ENCODE data around the gene PKHD1.

The PKHD1 gene

GRCh38 chr6:52020945-52021570 lies 66.4 kb downstream of the PKHD1 start:
- Histone ChIP-seq H3K27ac (ENCODE audit: low read depth, low read length) (no peak overlapping the region), H2AFZ (ENCODE audit: insufficient read depth, low read length, poor library complexity) (no peak overlapping the region), H3K4me2 (ENCODE audit: low read length) (no peak overlapping the region), H3K27me3 (ENCODE audit: insufficient read depth, low read length) (no peaks in the 10 kb centered on the region), H3K18ac (ENCODE audit: low read length) (no peak overlapping the region), H3K4ac (ENCODE audit: low read depth, low read length) (no peak overlapping the region), H3K79me2 (ENCODE audit: control insufficient read depth, insufficient read depth, low read length, poor library complexity) (no peaks in the 10 kb centered on the region), H3K23ac (ENCODE audit: low read length) (no peak overlapping the region), H3K4me1 (ENCODE audit: control insufficient read depth in 1 of 2, insufficient read depth in 2 of 2, low read length in 2 of 2) (no peaks in the 10 kb centered on the region), H2BK120ac (ENCODE audit: insufficient read depth, low read length, poor library complexity) (no peak overlapping the region), H4K8ac (ENCODE audit: low read depth, low read length) (no peak overlapping the region), H3K79me1 (ENCODE audit: low read length) (no peaks in the 10 kb centered on the region), H2AK5ac (ENCODE audit: low read length) (no peak overlapping the region), H3K9me3 (ENCODE audit: insufficient read depth, low read depth, low read length) (no peaks in the 10 kb centered on the region), H2BK5ac (ENCODE audit: low read depth, low read length, poor library complexity) (no peak overlapping the region), H3K9ac (ENCODE audit: low read length) (no peak overlapping the region), H3K36me3 (ENCODE audit: control insufficient read depth in 1 of 2, insufficient read depth in 2 of 2, low read length in 2 of 2) (no peaks in the 10 kb centered on the region), H3K14ac (ENCODE audit: low read length) (no peak overlapping the region), H4K12ac (ENCODE audit: low read depth, low read length) (no peak overlapping the region), H4K91ac (ENCODE audit: low read depth, low read length) (no peak overlapping the region), H3K4me3 (ENCODE audit: low read depth, low read length) (no peak overlapping the region), H2BK12ac (ENCODE audit: low read length) (no peak overlapping the region)
- WGBS (ENCODE audit: extremely low coverage, insufficient coverage, insufficient read length) = no CpG with 5 or more reads among the region's 2 CpGs
- peak in 1 of 2 donors; percentile 67 for DNase-seq

GRCh38 chr6:52019881-52020280 lies 67.5 kb downstream of the PKHD1 start:
- H3K4me3 ChIP-seq (ENCODE audit: low read depth, low read length) = no peak overlapping the region

GRCh38 chr6:52019092-52019491 lies 68.3 kb downstream of the PKHD1 start:
- Histone ChIP-seq H3K18ac (ENCODE audit: low read length) (no peak overlapping the region), H3K9ac (ENCODE audit: low read length) (no peak overlapping the region), H3K4me1 (ENCODE audit: control insufficient read depth in 1 of 2, insufficient read depth in 2 of 2, low read length in 2 of 2) (no peaks in the 10 kb centered on the region), H3K79me1 (ENCODE audit: low read length) (no peaks in the 10 kb centered on the region), H2AK5ac (ENCODE audit: low read length) (no peak overlapping the region), H4K12ac (ENCODE audit: low read depth, low read length) (no peak overlapping the region), H3K4me3 (ENCODE audit: low read depth, low read length) (no peak overlapping the region), H3K4me2 (ENCODE audit: low read length) (no peak overlapping the region), H2BK120ac (ENCODE audit: insufficient read depth, low read length, poor library complexity) (no peak overlapping the region), H2BK12ac (ENCODE audit: low read length) (no peak overlapping the region), H4K8ac (ENCODE audit: low read depth, low read length) (no peak overlapping the region), H3K9me3 (ENCODE audit: insufficient read depth, low read depth, low read length) (no peaks in the 10 kb centered on the region), H3K36me3 (ENCODE audit: control insufficient read depth in 1 of 2, insufficient read depth in 2 of 2, low read length in 2 of 2) (no peaks in the 10 kb centered on the region), H3K23ac (ENCODE audit: low read length) (no peak overlapping the region), H3K14ac (ENCODE audit: low read length) (no peak overlapping the region), H2AFZ (ENCODE audit: insufficient read depth, low read length, poor library complexity) (no peak overlapping the region), H2BK5ac (ENCODE audit: low read depth, low read length, poor library complexity) (no peak overlapping the region), H3K79me2 (ENCODE audit: control insufficient read depth, insufficient read depth, low read length, poor library complexity) (no peaks in the 10 kb centered on the region), H3K27me3 (ENCODE audit: insufficient read depth, low read length) (no peaks in the 10 kb centered on the region), H4K91ac (ENCODE audit: low read depth, low read length) (no peak overlapping the region), H3K27ac (ENCODE audit: low read depth, low read length) (no peak overlapping the region), H3K4ac (ENCODE audit: low read depth, low read length) (no peak overlapping the region)
- no CpG with 5 or more reads among the region's 3 CpGs for WGBS (ENCODE audit: extremely low coverage, insufficient coverage, insufficient read length)
- DNase-seq = no peak

More at GRCh38 chr6:52019881-52020280, 67.5 kb downstream of the PKHD1 start:
- no peaks in the 10 kb centered on the region for H3K79me1 ChIP-seq (ENCODE audit: low read length)
- no peak overlapping the region for H3K27ac ChIP-seq (ENCODE audit: low read depth, low read length)
- H3K23ac ChIP-seq (ENCODE audit: low read length) = no peak overlapping the region
- no peak overlapping the region for H2BK5ac ChIP-seq (ENCODE audit: low read depth, low read length, poor library complexity)
- no peak overlapping the region for H4K8ac ChIP-seq (ENCODE audit: low read depth, low read length)
- H3K36me3 ChIP-seq (ENCODE audit: control insufficient read depth in 1 of 2, insufficient read depth in 2 of 2, low read length in 2 of 2) = no peaks in the 10 kb centered on the region
- no peak overlapping the region for H2BK120ac ChIP-seq (ENCODE audit: insufficient read depth, low read length, poor library complexity)
- no peak overlapping the region for H2AK5ac ChIP-seq (ENCODE audit: low read length)
- H3K9ac ChIP-seq (ENCODE audit: low read length) = no peak overlapping the region
- no peaks in the 10 kb centered on the region for H3K4me1 ChIP-seq (ENCODE audit: control insufficient read depth in 1 of 2, insufficient read depth in 2 of 2, low read length in 2 of 2)
- no peak overlapping the region for H4K91ac ChIP-seq (ENCODE audit: low read depth, low read length)
- no peak overlapping the region for H4K12ac ChIP-seq (ENCODE audit: low read depth, low read length)
- no peaks in the 10 kb centered on the region for H3K9me3 ChIP-seq (ENCODE audit: insufficient read depth, low read depth, low read length)
- H2AFZ ChIP-seq (ENCODE audit: insufficient read depth, low read length, poor library complexity) = no peak overlapping the region
- no peak overlapping the region for H3K4ac ChIP-seq (ENCODE audit: low read depth, low read length)
- no peak for DNase-seq
- no peak overlapping the region for H3K4me2 ChIP-seq (ENCODE audit: low read length)
- no peak overlapping the region for H2BK12ac ChIP-seq (ENCODE audit: low read length)
- no CpG with 5 or more reads among the region's 5 CpGs for WGBS (ENCODE audit: extremely low coverage, insufficient coverage, insufficient read length)
- no peak overlapping the region for H3K14ac ChIP-seq (ENCODE audit: low read length)
- H3K27me3 ChIP-seq (ENCODE audit: insufficient read depth, low read length) = no peaks in the 10 kb centered on the region
- no peak overlapping the region for H3K18ac ChIP-seq (ENCODE audit: low read length)
- H3K79me2 ChIP-seq (ENCODE audit: control insufficient read depth, insufficient read depth, low read length, poor library complexity) = no peaks in the 10 kb centered on the region

- Histone ChIP-seq H2BK5ac (ENCODE audit: low read depth, low read length, poor library complexity) (no peak overlapping the region), H3K18ac (ENCODE audit: low read length) (no peak overlapping the region), H3K9ac (ENCODE audit: low read length) (no peak overlapping the region), H3K4me2 (ENCODE audit: low read length) (no peak overlapping the region), H3K79me1 (ENCODE audit: low read length) (no peaks in the 10 kb centered on the region), H2AK5ac (ENCODE audit: low read length) (no peak overlapping the region), H3K79me2 (ENCODE audit: control insufficient read depth, insufficient read depth, low read length, poor library complexity) (no peaks in the 10 kb centered on the region), H3K27me3 (ENCODE audit: insufficient read depth, low read length) (no peaks in the 10 kb centered on the region), H3K27ac (ENCODE audit: low read depth, low read length) (no peak overlapping the region), H3K4me1 (ENCODE audit: control insufficient read depth in 1 of 2, insufficient read depth in 2 of 2, low read length in 2 of 2) (no peaks in the 10 kb centered on the region), H2BK12ac (ENCODE audit: low read length) (no peak overlapping the region), H3K14ac (ENCODE audit: low read length) (no peak overlapping the region), H3K9me3 (ENCODE audit: insufficient read depth, low read depth, low read length) (no peaks in the 10 kb centered on the region), H2AFZ (ENCODE audit: insufficient read depth, low read length, poor library complexity) (no peak overlapping the region), H3K4me3 (ENCODE audit: low read depth, low read length) (no peak overlapping the region), H2BK120ac (ENCODE audit: insufficient read depth, low read length, poor library complexity) (no peak overlapping the region), H3K23ac (ENCODE audit: low read length) (no peak overlapping the region), H3K4ac (ENCODE audit: low read depth, low read length) (no peak overlapping the region), H4K8ac (ENCODE audit: low read depth, low read length) (no peak overlapping the region), H4K91ac (ENCODE audit: low read depth, low read length) (no peak overlapping the region), H4K12ac (ENCODE audit: low read depth, low read length) (no peak overlapping the region), H3K36me3 (ENCODE audit: control insufficient read depth in 1 of 2, insufficient read depth in 2 of 2, low read length in 2 of 2) (no peaks in the 10 kb centered on the region)
- peak; percentile 3 to 67 for DNase-seq
- no CpG with 5 or more reads among the region's 14 CpGs for WGBS (ENCODE audit: extremely low coverage, insufficient coverage, insufficient read length)
These were observed 70.3 kb downstream of the PKHD1 start for GRCh38 chr6:52016915-52017748.

All from trophoblast cell (in vitro differentiated cells and primary cell).